Panc1 (cell line): ENCODE measurements around the gene PELI2. TPM values are rescaled to one million over a fixed set of nuclear protein-coding genes. Genes with fewer than 3 reads are reported as not detected.

Experiments used
- ATAC-seq: fragments of 200-7000 bp; cut with Tn5 transposase; 2 replicates; pipeline ENCODE4 v1.9.1; 2020; ENCODE audit warnings: mild to moderate bottlenecking, moderate library complexity
- BruUV-seq: library from RNA; stranded (reverse); fragments of 400-500 nt; replicated peaks from 2 replicates; lab custom pipeline; 2021; lab: Mats Ljungman, UMichigan
- CTCF ChIA-PET: fragments of 300-600 bp; sonication (Branson Sonifier 250); formaldehyde crosslinking; loops from one replicate; lab custom pipeline; 2022; ENCODE audit warnings: antibody characterized with exemption; lab: Charles Lee
- POLR2A ChIA-PET: fragments of 300-600 bp; sonication (Branson Sonifier 250); formaldehyde crosslinking; loops from one replicate; lab custom pipeline; 2022; ENCODE audit warnings: antibody characterized with exemption; lab: Charles Lee
- DNase-seq: peaks from one replicate; pipeline ENCODE4 v3.0.0-alpha.2; 2010; ENCODE audit warnings: low read depth, low spot score
- H3K27ac ChIP-seq: 2 replicates; pipeline ENCODE4 v1.5.1; 2011; ENCODE audit warnings: mild to moderate bottlenecking, low read length, inconsistent platforms
- H3K27me3 ChIP-seq: fragments of 200-500 bp; sonication (Bioruptor generic); 2 replicates; pipeline ENCODE4 v1.6.0; 2014; ENCODE audit warnings: low read length, inconsistent platforms; ENCODE audit not compliant: control insufficient read depth, insufficient read depth
- H3K36me3 ChIP-seq: fragments of 200-500 bp; sonication (Bioruptor generic); 2 replicates; pipeline ENCODE4 v1.5.1; 2014; ENCODE audit warnings: inconsistent platforms, mild to moderate bottlenecking, low read length, moderate library complexity; ENCODE audit not compliant: control insufficient read depth, insufficient read depth
- H3K4me1 ChIP-seq: 2 replicates; pipeline ENCODE4 v1.5.1; 2011; ENCODE audit warnings: inconsistent platforms, mild to moderate bottlenecking, low read length, moderate library complexity; ENCODE audit not compliant: control insufficient read depth, insufficient read depth
- H3K4me3 ChIP-seq, 2 experiments: 2 replicates each; pipeline ENCODE4 v1.5.1; 2011 to 2012; ENCODE audit warnings: low read depth in 2 of 2, low read length in 2 of 2, mild to moderate bottlenecking in 2 of 2, inconsistent platforms in 1 of 2, moderate library complexity in 1 of 2
- H3K9me3 ChIP-seq: fragments of 200-500 bp; sonication (Bioruptor generic); 2 replicates; pipeline ENCODE4 v1.5.1; 2014; ENCODE audit warnings: low read depth, mild to moderate bottlenecking, inconsistent platforms, low read length, moderate library complexity; ENCODE audit not compliant: control insufficient read depth, insufficient read depth
- CTCF ChIP-seq: fragments of 450-650 bp; IDR thresholded peaks from 2 replicates; pipeline ENCODE4 v1.5.1; 2017; ENCODE audit warnings: mild to moderate bottlenecking
- POLR2AphosphoS5 ChIP-seq: IDR thresholded peaks from 2 replicates; pipeline ENCODE4 v1.6.1; 2012; ENCODE audit warnings: mild to moderate bottlenecking, low read depth, low read length, moderate library complexity
- SIN3A ChIP-seq: IDR thresholded peaks from 2 replicates; pipeline ENCODE4 v1.6.1; 2012; ENCODE audit warnings: low read depth, mild to moderate bottlenecking, low read length, moderate library complexity, borderline replicate concordance; ENCODE audit not compliant: insufficient read depth
- TCF7L2 ChIP-seq: IDR thresholded peaks from 2 replicates; pipeline ENCODE4 v1.6.1; 2011; ENCODE audit warnings: mild to moderate bottlenecking, low read depth, low read length, inconsistent platforms
- in situ Hi-C: cut with HindIII; loops from 2 replicates; pipeline ENCODE4 v1.10.0; 2016; ENCODE audit warnings: low sequenced_read_pairs, low pct_unique_long_range_greater_than_20kb
- intact Hi-C: fragments of 100-400 bp; cut with micrococcal nuclease; formaldehyde crosslinking; loops from one replicate; pipeline ENCODE4 v1.10.0; 2022; ENCODE audit not compliant: unreplicated experiment
- total RNA-seq: library from RNA; stranded (reverse); gene quantifications from one replicate; pipeline ENCODE4 v1.2.1, GENCODE V29; 2021; ENCODE audit not compliant: unreplicated experiment
- TF ChIP-seq, protein P1 (sequence below), 2 experiments: IDR thresholded peaks; 2 replicates each; pipeline ENCODE4 v1.6.1; 2011 to 2012; ENCODE audit warnings: low read depth in 2 of 2, control low read depth in 1 of 2, low read length in 1 of 2, mild to moderate bottlenecking in 1 of 2, moderate library complexity in 1 of 2; ENCODE audit not compliant: insufficient read depth in 1 of 2

Gene PELI2
- total RNA-seq, 1 experiment from 2014 or later, result 0.28 TPM

- H3K27me3 ChIP-seq, result peaks cover 3% of the 10 kb centered on the region; the same call in 1 of the 2 replicates
- BruUV-seq, result no TSS peak
- no peaks in the 10 kb centered on the region for H3K36me3 ChIP-seq
- ATAC-seq (no peak), DNase-seq (no peak)
- no peak overlapping the region for H3K4me3 ChIP-seq
- intact Hi-C loops (no loop called here), in situ Hi-C loops (no loop called here)
- TF ChIP-seq, protein P1, sequence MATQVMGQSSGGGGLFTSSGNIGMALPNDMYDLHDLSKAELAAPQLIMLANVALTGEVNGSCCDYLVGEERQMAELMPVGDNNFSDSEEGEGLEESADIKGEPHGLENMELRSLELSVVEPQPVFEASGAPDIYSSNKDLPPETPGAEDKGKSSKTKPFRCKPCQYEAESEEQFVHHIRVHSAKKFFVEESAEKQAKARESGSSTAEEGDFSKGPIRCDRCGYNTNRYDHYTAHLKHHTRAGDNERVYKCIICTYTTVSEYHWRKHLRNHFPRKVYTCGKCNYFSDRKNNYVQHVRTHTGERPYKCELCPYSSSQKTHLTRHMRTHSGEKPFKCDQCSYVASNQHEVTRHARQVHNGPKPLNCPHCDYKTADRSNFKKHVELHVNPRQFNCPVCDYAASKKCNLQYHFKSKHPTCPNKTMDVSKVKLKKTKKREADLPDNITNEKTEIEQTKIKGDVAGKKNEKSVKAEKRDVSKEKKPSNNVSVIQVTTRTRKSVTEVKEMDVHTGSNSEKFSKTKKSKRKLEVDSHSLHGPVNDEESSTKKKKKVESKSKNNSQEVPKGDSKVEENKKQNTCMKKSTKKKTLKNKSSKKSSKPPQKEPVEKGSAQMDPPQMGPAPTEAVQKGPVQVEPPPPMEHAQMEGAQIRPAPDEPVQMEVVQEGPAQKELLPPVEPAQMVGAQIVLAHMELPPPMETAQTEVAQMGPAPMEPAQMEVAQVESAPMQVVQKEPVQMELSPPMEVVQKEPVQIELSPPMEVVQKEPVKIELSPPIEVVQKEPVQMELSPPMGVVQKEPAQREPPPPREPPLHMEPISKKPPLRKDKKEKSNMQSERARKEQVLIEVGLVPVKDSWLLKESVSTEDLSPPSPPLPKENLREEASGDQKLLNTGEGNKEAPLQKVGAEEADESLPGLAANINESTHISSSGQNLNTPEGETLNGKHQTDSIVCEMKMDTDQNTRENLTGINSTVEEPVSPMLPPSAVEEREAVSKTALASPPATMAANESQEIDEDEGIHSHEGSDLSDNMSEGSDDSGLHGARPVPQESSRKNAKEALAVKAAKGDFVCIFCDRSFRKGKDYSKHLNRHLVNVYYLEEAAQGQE (IDR thresholded peaks at IDR 0.05; ENCODE audit: insufficient read depth in 1 of 2, low read depth in 2 of 2, low read length in 1 of 2), result no peak
- TF ChIP-seq CTCF, result no peak
- no peak for TF ChIP-seq SIN3A
- TF ChIP-seq TCF7L2, result no peak
- no peak for TF ChIP-seq POLR2AphosphoS5
- no peak overlapping the region for H3K27ac ChIP-seq
- H3K9me3 ChIP-seq, result no peaks in the 10 kb centered on the region
- ChIA-PET CTCF (no interaction called here), POLR2A (no interaction called here)
- no peaks in the 10 kb centered on the region for H3K4me1 ChIP-seq
These were observed 26.0 kb downstream of the PELI2 start for GRCh38 chr14:56144176-56144575.

- in situ Hi-C loops (no loop called here), intact Hi-C loops (no loop called here)
- no peak for TF ChIP-seq SIN3A
- no peak for TF ChIP-seq CTCF
- TF ChIP-seq POLR2AphosphoS5, result no peak
- TF ChIP-seq, protein P1 (IDR thresholded peaks at IDR 0.05; ENCODE audit: insufficient read depth in 1 of 2, low read depth in 2 of 2, low read length in 1 of 2), result no peak
- TF ChIP-seq TCF7L2, result no peak
- Histone ChIP-seq H3K9me3 (no peaks in the 10 kb centered on the region), H3K27me3 (peaks cover 3% of the 10 kb centered on the region; the same call in 1 of the 2 replicates), H3K4me3 (no peak overlapping the region), H3K27ac (no peak overlapping the region), H3K36me3 (no peaks in the 10 kb centered on the region), H3K4me1 (no peaks in the 10 kb centered on the region)
- ATAC-seq, result no peak
- BruUV-seq, result no TSS peak
- DNase-seq, result no peak
- ChIA-PET POLR2A (no interaction called here), CTCF (no interaction called here)
These were observed 27.1 kb downstream of the PELI2 start for GRCh38 chr14:56145181-56145769.
